Central memory CD8-positive, alpha-beta T cell (primary cell): ENCODE measurements around the gene CUX1.

Source experiments
- ATAC-seq: fragments of 150-1000 bp; cut with Tn5 transposase; replicated peaks from 2 replicates; pipeline ENCODE4 v1.10.0; 2022; ENCODE audit warnings: mild to moderate bottlenecking, moderate FRiP score, moderate number of reproducible peaks; ENCODE audit not compliant: poor library complexity, severe bottlenecking; ENCODE audit errors: extremely low read depth
- DNase-seq, 2 donors: peaks; one replicate each; pipeline ENCODE4 v3.0.0; 2021; ENCODE audit warnings: low spot score in 2 of 2
- H3K27ac Mint-ChIP-seq: one replicate; pipeline ENCODE4 v1.8.0; 2022; ENCODE audit warnings: low read depth, mild to moderate bottlenecking, moderate library complexity, mixed read lengths
- H3K27me3 Mint-ChIP-seq: one replicate; pipeline ENCODE4 v1.8.0; 2022; ENCODE audit warnings: mixed read lengths
- H3K36me3 Mint-ChIP-seq: one replicate; pipeline ENCODE4 v1.8.0; 2022; ENCODE audit warnings: mild to moderate bottlenecking, moderate library complexity, mixed read lengths; ENCODE audit not compliant: insufficient read depth
- H3K4me1 Mint-ChIP-seq: one replicate; pipeline ENCODE4 v1.8.0; 2022; ENCODE audit warnings: mixed read lengths
- H3K4me3 Mint-ChIP-seq: one replicate; pipeline ENCODE4 v1.8.0; 2022; ENCODE audit warnings: mild to moderate bottlenecking, moderate library complexity, mixed read lengths
- H3K9me3 Mint-ChIP-seq: one replicate; pipeline ENCODE4 v1.8.0; 2022; ENCODE audit warnings: mixed read lengths

The CUX1 gene

GRCh38 chr7:102255916-102256315 is 438.5 kb downstream of the CUX1 start:
- DNase-seq: no peak
- H3K4me1 Mint-ChIP-seq: no peaks in the 10 kb centered on the region
- no peaks in the 10 kb centered on the region for H3K27me3 Mint-ChIP-seq
- H3K9me3 Mint-ChIP-seq: no peaks in the 10 kb centered on the region
- peaks cover 6% of the 10 kb centered on the region for H3K36me3 Mint-ChIP-seq
- ATAC-seq: no peak
- no peak overlapping the region for H3K4me3 Mint-ChIP-seq
- H3K27ac Mint-ChIP-seq: no peak overlapping the region

GRCh38 chr7:102258073-102258748 is 440.8 kb downstream of the CUX1 start:
- H3K9me3 Mint-ChIP-seq: no peaks in the 10 kb centered on the region
- DNase-seq (no peak), ATAC-seq (no peak)

DNA sequence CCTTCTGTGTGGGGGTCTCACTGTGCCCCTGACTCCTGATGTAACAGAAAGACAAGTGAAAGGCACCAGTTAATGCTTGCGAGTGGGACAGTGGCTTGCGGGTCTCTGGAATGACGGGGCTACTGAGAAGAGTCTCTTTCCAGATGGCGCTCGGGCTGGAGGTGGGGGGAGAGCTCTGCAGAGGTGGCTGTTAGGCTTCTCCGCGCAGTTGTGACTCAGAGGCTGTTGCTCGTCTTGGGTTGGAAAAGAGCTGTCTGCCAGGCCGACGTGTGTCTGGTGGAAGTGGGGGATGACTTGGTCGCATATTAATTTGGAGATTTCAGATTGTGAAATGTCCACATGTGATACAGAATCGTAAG is 441.3 kb downstream of the CUX1 start:
- Mint-ChIP-seq H3K27ac (no peak overlapping the region), H3K4me3 (no peak overlapping the region), H3K9me3 (no peaks in the 10 kb centered on the region), H3K27me3 (no peaks in the 10 kb centered on the region), H3K36me3 (peaks cover 3% of the 10 kb centered on the region), H3K4me1 (no peaks in the 10 kb centered on the region)
- DNase-seq (no peak), ATAC-seq (no peak)

More at GRCh38 chr7:102258073-102258748, 440.8 kb downstream of the CUX1 start:
- no peak overlapping the region for H3K27ac Mint-ChIP-seq
- no peaks in the 10 kb centered on the region for H3K27me3 Mint-ChIP-seq
- no peak overlapping the region for H3K4me3 Mint-ChIP-seq
- H3K36me3 Mint-ChIP-seq: peaks cover 3% of the 10 kb centered on the region
- no peaks in the 10 kb centered on the region for H3K4me1 Mint-ChIP-seq

DNA sequence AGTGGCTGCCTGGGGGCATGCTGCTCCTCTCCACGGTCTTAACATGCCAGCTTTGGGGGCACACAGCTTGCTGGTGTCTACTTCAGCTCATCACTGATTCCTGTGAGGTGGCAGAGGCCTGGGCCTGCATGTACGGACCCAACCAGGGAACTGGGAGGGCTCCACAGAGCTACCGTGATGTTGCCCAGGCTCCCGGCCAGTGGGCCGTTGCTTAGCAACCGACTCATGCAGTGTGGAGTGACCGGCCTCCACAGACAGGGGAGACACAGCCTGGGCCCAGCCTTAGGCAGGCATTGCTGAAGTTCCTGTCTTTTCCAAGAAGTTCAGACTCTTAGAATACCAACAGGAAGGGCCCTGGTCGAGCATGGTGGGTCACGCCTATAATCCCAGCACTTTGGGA is 443.4 kb downstream of the CUX1 start:
- no peak overlapping the region for H3K4me3 Mint-ChIP-seq
- H3K27me3 Mint-ChIP-seq: no peaks in the 10 kb centered on the region
- DNase-seq (no peak), ATAC-seq (no peak)
- H3K4me1 Mint-ChIP-seq: no peaks in the 10 kb centered on the region
- peaks cover 3% of the 10 kb centered on the region for H3K36me3 Mint-ChIP-seq
- no peaks in the 10 kb centered on the region for H3K9me3 Mint-ChIP-seq
- no peak overlapping the region for H3K27ac Mint-ChIP-seq

GRCh38 chr7:102261451-102261850 is 444.0 kb downstream of the CUX1 start:
- H3K27ac Mint-ChIP-seq: no peak overlapping the region

DNA sequence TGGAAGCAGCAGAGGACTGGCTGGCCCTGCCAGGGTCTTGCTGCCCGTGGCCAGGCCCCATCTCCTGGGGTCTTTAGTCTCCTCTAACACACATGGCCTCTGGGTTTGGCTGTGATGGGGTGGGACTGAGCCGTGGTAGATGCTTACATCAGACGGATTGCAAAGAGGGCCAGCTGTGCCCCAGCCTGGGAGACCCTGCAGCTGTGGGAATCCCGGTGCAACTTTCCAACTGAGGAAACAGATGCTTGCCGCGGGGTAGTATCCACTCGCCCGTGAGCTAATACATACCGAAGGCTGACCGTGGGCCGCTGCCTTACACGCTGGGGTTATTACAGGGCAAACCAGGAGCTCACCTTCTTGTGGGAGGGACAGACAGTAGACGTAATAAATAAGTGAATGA is 445.1 kb downstream of the CUX1 start:
- Mint-ChIP-seq H3K4me1 (no peaks in the 10 kb centered on the region), H3K36me3 (peaks cover 3% of the 10 kb centered on the region), H3K27me3 (no peaks in the 10 kb centered on the region), H3K27ac (no peak overlapping the region), H3K9me3 (no peaks in the 10 kb centered on the region), H3K4me3 (no peak overlapping the region)
- ATAC-seq (no peak), DNase-seq (no peak)

More at GRCh38 chr7:102261451-102261850, 444.0 kb downstream of the CUX1 start:
- Mint-ChIP-seq H3K9me3 (no peaks in the 10 kb centered on the region), H3K36me3 (peaks cover 3% of the 10 kb centered on the region), H3K4me1 (no peaks in the 10 kb centered on the region), H3K27me3 (no peaks in the 10 kb centered on the region), H3K4me3 (no peak overlapping the region)
- ATAC-seq (no peak), DNase-seq (no peak)

DNA sequence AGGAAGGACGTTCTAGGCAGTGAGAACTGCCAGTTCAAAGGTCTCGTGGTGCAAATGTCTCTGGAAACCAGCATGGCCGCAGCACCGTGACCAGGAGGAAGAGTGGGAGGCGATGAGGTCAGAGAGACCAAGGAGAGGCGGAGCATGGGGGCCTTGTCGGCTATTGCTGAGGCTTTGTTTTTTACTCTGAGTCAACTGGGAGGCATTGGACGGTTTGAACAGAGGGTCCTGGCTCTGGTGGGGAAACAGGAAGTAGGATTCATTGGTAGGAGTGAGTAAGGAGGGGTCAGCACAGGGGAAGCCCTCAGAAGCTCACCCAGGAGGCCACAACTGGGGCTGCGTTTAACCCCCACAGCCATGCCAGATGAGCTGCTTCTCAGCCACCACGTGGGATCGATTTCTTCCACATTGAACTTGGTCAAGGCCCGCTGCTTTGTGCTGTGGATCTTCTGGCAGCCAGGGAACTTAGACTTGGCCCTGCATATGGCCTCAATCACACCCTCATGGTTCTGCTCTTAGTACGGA is 447.0 kb downstream of the CUX1 start:
- H3K36me3 Mint-ChIP-seq: peaks cover 3% of the 10 kb centered on the region
- H3K27me3 Mint-ChIP-seq: no peaks in the 10 kb centered on the region
- H3K4me3 Mint-ChIP-seq: no peak overlapping the region
- H3K9me3 Mint-ChIP-seq: no peaks in the 10 kb centered on the region
- peaks cover 4% of the 10 kb centered on the region for H3K4me1 Mint-ChIP-seq
- ATAC-seq: no peak
- DNase-seq: no peak
- H3K27ac Mint-ChIP-seq: no peak overlapping the region

- peaks cover 4% of the 10 kb centered on the region for H3K36me3 Mint-ChIP-seq
- no peaks in the 10 kb centered on the region for H3K9me3 Mint-ChIP-seq
- no peaks in the 10 kb centered on the region for H3K27me3 Mint-ChIP-seq
- H3K27ac Mint-ChIP-seq: no peak overlapping the region
- ATAC-seq (no peak), DNase-seq (no peak)
- peaks cover 4% of the 10 kb centered on the region for H3K4me1 Mint-ChIP-seq
- H3K4me3 Mint-ChIP-seq: no peak overlapping the region
Observed at GRCh38 chr7:102266541-102266940, 449.1 kb downstream of the CUX1 start.

- Mint-ChIP-seq H3K36me3 (peaks cover 4% of the 10 kb centered on the region), H3K9me3 (no peaks in the 10 kb centered on the region), H3K27me3 (no peaks in the 10 kb centered on the region), H3K4me3 (no peak overlapping the region), H3K4me1 (peaks cover 4% of the 10 kb centered on the region), H3K27ac (no peak overlapping the region)
- no peak for ATAC-seq
- DNase-seq: no peak
Observed at GRCh38 chr7:102268635-102269034, 451.2 kb downstream of the CUX1 start.

- Mint-ChIP-seq H3K4me3 (no peak overlapping the region), H3K4me1 (peaks cover 4% of the 10 kb centered on the region)
Observed at GRCh38 chr7:102270178-102270887, 452.9 kb downstream of the CUX1 start.

GRCh38 chr7:102271158-102271798 is 453.9 kb downstream of the CUX1 start:
- no peak overlapping the region for H3K27ac Mint-ChIP-seq
- peaks cover 4% of the 10 kb centered on the region for H3K36me3 Mint-ChIP-seq
- H3K4me1 Mint-ChIP-seq: peaks cover 4% of the 10 kb centered on the region
- no peak overlapping the region for H3K4me3 Mint-ChIP-seq
- H3K9me3 Mint-ChIP-seq: no peaks in the 10 kb centered on the region
- DNase-seq (no peak), ATAC-seq (no peak)
- H3K27me3 Mint-ChIP-seq: no peaks in the 10 kb centered on the region

More at GRCh38 chr7:102270178-102270887, 452.9 kb downstream of the CUX1 start:
- no peaks in the 10 kb centered on the region for H3K27me3 Mint-ChIP-seq
- H3K9me3 Mint-ChIP-seq: no peaks in the 10 kb centered on the region
- DNase-seq (no peak), ATAC-seq (no peak)
- no peak overlapping the region for H3K27ac Mint-ChIP-seq
- H3K36me3 Mint-ChIP-seq: peaks cover 4% of the 10 kb centered on the region

DNA sequence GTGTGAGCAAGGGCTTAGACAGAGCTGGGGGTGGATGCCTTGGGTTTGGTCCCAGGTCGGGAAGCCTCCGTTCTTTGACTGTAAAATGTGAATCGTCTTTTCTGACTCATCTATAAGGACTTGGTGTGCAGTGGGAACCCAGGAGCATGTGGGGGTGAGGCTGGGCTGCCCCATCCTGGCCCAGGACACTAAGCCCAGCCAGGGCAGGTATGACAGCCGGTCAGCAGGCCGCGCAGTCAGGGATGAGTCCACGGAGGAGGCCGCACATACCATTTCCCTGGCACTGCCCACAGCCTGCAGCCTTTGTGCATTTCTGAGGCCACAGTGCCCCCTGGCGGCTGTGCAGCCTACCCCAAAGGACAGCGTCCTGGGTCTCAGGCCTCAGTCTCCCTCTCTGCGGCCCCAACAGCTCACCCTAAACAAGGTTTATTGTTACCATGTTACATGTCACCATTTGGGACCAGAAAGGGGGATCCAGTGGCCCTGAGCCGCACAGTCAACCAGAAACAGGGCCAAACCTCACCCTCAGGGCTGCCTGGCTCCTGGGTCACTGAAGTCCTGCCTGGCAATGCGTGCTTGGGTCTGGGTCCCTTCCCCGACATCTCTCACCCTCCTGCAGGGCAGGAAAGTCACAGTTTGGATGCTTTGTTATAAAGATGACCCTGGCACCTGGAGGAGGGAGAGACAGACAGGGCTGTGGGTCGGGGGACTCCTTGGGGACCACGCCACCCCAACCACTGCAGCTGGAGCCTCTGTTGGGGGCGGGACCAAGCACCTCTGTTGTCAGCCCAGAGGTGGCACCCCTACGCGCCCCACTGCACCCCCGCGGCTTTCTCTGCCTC is 454.9 kb downstream of the CUX1 start:
- ATAC-seq (peak; percentile 71), DNase-seq (peak; percentile 51 to 67)
- Mint-ChIP-seq H3K27me3 (no peaks in the 10 kb centered on the region), H3K36me3 (peaks cover 4% of the 10 kb centered on the region), H3K27ac (no peak overlapping the region), H3K4me3 (no peak overlapping the region), H3K9me3 (no peaks in the 10 kb centered on the region), H3K4me1 (peaks cover 4% of the 10 kb centered on the region)
